Parathyroid adenoma (tissue), 2 donors: ENCODE measurements around the gene PTPRF.

Experiments
- H2AFZ ChIP-seq: fragments of 300-600 bp; sonication (generic); one replicate; pipeline ENCODE4 v1.7.0; 2017; ENCODE audit warnings: antibody characterized with exemption, mild to moderate bottlenecking
- H3K27ac ChIP-seq: fragments of 300-600 bp; sonication (generic); one replicate; pipeline ENCODE4 v1.7.0; 2017
- H3K27me3 ChIP-seq: fragments of 300-600 bp; sonication (generic); one replicate; pipeline ENCODE4 v1.7.0; 2017; ENCODE audit warnings: low read length; ENCODE audit not compliant: control insufficient read depth, insufficient read depth
- H3K36me3 ChIP-seq: fragments of 300-600 bp; sonication (generic); one replicate; pipeline ENCODE4 v1.7.0; 2017; ENCODE audit warnings: low read length; ENCODE audit not compliant: control insufficient read depth, insufficient read depth
- H3K4me1 ChIP-seq: fragments of 300-600 bp; sonication (generic); one replicate; pipeline ENCODE4 v1.7.0; 2017; ENCODE audit warnings: control low read depth
- H3K4me2 ChIP-seq: fragments of 300-600 bp; sonication (generic); one replicate; pipeline ENCODE4 v1.7.0; 2017; ENCODE audit warnings: low read length
- H3K4me3 ChIP-seq: fragments of 300-600 bp; sonication (generic); one replicate; pipeline ENCODE4 v1.7.0; 2017; ENCODE audit warnings: low read depth, low read length
- H3K79me2 ChIP-seq: fragments of 300-600 bp; sonication (generic); one replicate; pipeline ENCODE4 v1.7.0; 2017; ENCODE audit warnings: control low read depth
- H3K9ac ChIP-seq: fragments of 300-600 bp; sonication (generic); one replicate; pipeline ENCODE4 v1.7.0; 2017; ENCODE audit warnings: mild to moderate bottlenecking
- H3K9me3 ChIP-seq: fragments of 300-600 bp; sonication (generic); one replicate; pipeline ENCODE4 v1.7.0; 2017; ENCODE audit warnings: low read length; ENCODE audit not compliant: control insufficient read depth
- TF ChIP-seq, protein P1 (sequence below): fragments of 300-600 bp; sonication (generic); IDR thresholded peaks from one replicate; pipeline ENCODE4 v1.7.0; 2017; ENCODE audit warnings: antibody characterized with exemption, mild to moderate bottlenecking
- donor health status: primary hyperparathyroidism.

Gene PTPRF

DNA sequence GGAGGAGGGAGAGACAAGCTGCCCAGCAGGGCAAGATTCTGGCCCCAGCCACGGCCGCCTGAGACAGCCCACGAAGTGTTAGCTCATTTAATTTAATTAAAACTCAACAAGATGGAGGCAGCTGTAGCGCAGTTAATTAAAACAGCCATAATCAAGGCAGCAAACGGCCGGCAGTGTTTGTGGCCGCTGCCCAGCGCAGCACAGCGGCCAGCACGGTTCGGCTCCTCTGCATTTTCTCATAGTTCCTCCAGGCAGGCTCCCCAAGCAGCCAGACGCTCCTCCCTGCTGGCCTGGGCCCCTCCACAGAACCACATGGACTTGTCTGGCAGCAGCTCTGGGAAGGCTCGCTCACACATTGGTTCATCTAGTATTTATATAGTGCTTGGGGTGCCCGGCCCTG is 40.0 kb downstream of the PTPRF start:
- Histone ChIP-seq H3K27ac (no peak overlapping the region), H2AFZ (no peak overlapping the region), H3K9ac (no peak overlapping the region), H3K4me3 (no peak overlapping the region), H3K9me3 (no peaks in the 10 kb centered on the region), H3K4me1 (peaks cover 5% of the 10 kb centered on the region), H3K36me3 (no peaks in the 10 kb centered on the region), H3K4me2 (no peak overlapping the region), H3K79me2 (no peaks in the 10 kb centered on the region), H3K27me3 (no peaks in the 10 kb centered on the region)
- TF ChIP-seq, protein P1, sequence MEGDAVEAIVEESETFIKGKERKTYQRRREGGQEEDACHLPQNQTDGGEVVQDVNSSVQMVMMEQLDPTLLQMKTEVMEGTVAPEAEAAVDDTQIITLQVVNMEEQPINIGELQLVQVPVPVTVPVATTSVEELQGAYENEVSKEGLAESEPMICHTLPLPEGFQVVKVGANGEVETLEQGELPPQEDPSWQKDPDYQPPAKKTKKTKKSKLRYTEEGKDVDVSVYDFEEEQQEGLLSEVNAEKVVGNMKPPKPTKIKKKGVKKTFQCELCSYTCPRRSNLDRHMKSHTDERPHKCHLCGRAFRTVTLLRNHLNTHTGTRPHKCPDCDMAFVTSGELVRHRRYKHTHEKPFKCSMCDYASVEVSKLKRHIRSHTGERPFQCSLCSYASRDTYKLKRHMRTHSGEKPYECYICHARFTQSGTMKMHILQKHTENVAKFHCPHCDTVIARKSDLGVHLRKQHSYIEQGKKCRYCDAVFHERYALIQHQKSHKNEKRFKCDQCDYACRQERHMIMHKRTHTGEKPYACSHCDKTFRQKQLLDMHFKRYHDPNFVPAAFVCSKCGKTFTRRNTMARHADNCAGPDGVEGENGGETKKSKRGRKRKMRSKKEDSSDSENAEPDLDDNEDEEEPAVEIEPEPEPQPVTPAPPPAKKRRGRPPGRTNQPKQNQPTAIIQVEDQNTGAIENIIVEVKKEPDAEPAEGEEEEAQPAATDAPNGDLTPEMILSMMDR = no peak

DNA sequence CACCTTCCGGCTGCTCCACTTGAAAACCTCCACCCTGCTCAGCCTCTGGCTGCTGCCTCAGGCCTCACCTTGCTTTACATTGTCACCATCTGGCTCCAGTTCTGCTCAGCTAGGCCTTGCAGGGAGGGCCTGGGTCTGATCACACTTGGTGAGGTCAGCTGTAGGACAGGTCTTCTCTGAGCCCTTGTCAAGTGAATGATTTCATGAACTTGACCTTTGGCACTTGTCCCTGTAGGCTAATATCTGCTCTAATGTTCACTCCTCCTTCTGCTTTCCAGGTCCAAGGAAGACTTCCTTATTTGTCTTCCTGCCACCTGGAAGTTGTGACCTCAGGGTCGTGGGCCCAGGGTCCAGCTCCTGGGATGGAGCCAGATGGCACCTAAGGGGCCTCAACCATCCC is 41.4 kb downstream of the PTPRF start:
- Histone ChIP-seq H3K36me3 (no peaks in the 10 kb centered on the region), H3K27me3 (no peaks in the 10 kb centered on the region)

DNA sequence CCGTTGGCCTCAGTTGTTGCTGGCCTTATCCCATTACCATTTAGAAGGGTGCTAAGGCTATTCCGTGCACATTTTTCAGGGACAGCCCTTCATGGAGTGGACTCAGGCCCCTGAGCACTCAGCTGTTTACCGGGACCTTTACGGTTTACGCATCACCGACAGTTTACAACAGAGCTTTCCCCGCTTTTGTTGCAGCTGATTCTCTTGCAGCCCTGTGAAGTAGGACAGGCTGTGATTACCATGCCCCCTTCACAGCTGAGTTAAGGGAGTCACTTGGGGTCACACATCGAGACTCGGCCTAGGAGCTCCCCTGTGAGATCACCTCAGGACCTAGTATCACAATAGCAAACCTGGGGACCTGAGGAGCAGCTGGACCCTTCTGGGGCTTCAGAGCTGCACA is 41.9 kb downstream of the PTPRF start:
- Histone ChIP-seq H3K79me2 (no peaks in the 10 kb centered on the region), H3K36me3 (no peaks in the 10 kb centered on the region), H3K27me3 (no peaks in the 10 kb centered on the region), H3K4me1 (peaks cover 4% of the 10 kb centered on the region), H3K9me3 (no peaks in the 10 kb centered on the region), H3K9ac (no peak overlapping the region), H3K4me3 (no peak overlapping the region), H2AFZ (no peak overlapping the region), H3K27ac (no peak overlapping the region), H3K4me2 (no peak overlapping the region)
- TF ChIP-seq, protein P1 = no peak

More for the DNA sequence above, 41.4 kb downstream of the PTPRF start:
- Histone ChIP-seq H2AFZ (no peak overlapping the region), H3K27ac (no peak overlapping the region), H3K4me2 (no peak overlapping the region), H3K9ac (no peak overlapping the region), H3K4me3 (no peak overlapping the region), H3K9me3 (no peaks in the 10 kb centered on the region), H3K79me2 (no peaks in the 10 kb centered on the region), H3K4me1 (no peaks in the 10 kb centered on the region)
- TF ChIP-seq, protein P1 = no peak

DNA sequence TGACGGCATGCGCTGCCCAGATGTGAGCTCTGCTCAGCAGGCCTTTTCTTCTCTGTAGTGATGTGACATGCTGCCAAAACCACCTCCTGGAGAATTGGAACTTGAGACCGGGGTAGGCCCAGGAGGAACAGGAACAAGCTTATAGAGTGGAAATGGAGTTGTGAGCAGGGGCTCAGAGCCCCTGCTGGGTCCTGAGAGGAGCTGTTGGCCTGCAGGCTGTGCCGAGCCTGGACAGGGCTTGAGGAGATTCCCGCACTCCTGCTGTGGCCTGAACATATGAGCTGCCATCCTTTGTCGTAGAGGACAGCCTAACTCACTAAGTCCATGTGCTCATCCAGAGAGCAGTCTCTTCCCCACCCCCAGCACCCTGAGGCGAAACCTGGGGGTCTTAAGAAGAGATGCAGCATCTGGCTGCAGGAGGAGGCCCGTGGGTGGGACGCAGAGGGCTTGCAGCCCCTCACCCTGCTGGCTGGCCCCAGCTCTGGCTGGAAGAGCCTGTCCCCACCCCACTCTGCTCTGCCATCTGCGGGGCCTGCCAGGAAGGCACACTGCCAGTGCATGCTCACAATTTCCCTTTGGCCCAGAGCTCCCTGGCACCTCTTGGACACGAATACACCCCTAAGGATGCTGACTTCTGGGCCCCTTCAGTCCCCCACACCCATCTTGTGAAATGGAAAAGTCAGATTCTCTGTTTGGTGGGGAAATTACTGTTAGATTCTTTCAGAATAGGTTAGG is 42.5 kb downstream of the PTPRF start:
- no peak overlapping the region for H3K4me2 ChIP-seq
- no peaks in the 10 kb centered on the region for H3K27me3 ChIP-seq
- H2AFZ ChIP-seq = no peak overlapping the region
- no peak overlapping the region for H3K27ac ChIP-seq
- H3K36me3 ChIP-seq = no peaks in the 10 kb centered on the region
- H3K4me3 ChIP-seq = no peak overlapping the region
- no peak overlapping the region for H3K9ac ChIP-seq
- H3K79me2 ChIP-seq = no peaks in the 10 kb centered on the region
- H3K9me3 ChIP-seq = no peaks in the 10 kb centered on the region
- H3K4me1 ChIP-seq = peaks cover 5% of the 10 kb centered on the region
- TF ChIP-seq, protein P1 = no peak

DNA sequence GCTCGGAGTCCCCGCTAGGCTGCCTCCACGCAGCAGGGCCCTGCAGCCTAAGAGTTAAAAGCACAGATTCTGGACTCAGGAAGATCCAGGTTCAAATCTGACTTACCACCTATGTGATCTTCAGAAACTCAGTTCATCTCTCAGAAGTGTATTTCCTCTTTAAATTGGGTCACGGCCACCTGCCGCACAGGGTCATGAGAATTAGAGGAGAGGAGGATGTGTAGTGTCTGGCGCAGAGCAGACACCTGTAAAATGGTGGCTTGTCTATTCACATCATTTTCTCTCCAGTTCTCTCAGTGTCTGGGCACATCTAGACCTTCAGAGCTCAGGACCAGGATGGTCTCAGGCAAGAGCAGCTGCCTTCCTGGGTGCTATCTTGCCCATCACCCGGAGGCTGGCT is 45.8 kb downstream of the PTPRF start:
- peaks cover 5% of the 10 kb centered on the region for H3K4me1 ChIP-seq
- no peaks in the 10 kb centered on the region for H3K9me3 ChIP-seq
- H3K9ac ChIP-seq = no peak overlapping the region
- H3K79me2 ChIP-seq = no peaks in the 10 kb centered on the region
- no peak overlapping the region for H3K4me3 ChIP-seq
- TF ChIP-seq, protein P1 = no peak
- H2AFZ ChIP-seq = no peak overlapping the region
- H3K4me2 ChIP-seq = no peak overlapping the region
- H3K27me3 ChIP-seq = no peaks in the 10 kb centered on the region
- H3K27ac ChIP-seq = no peak overlapping the region
- no peaks in the 10 kb centered on the region for H3K36me3 ChIP-seq
